Adrenal gland (tissue), 5 donors: Measurements from ENCODE around the gene RSPO4.

Experiments
- POLR2A ChIP-seq, 2 donors: fragments of 450-650 bp; IDR thresholded peaks; one replicate each; pipeline ENCODE4 v1.6.1; 2017; ENCODE audit warnings: antibody characterized with exemption in 2 of 2, mild to moderate bottlenecking in 2 of 2, moderate library complexity in 1 of 2
- TF ChIP-seq, protein P1 (sequence below), 6 experiments: fragments of 450-650 bp in 4 of 6; fragments of 200-600 bp in 2 of 6; sonication (generic) in 1 of 6; IDR thresholded peaks; 1 replicate in 5 of 6; 2 replicates in 1 of 6; pipeline versions ENCODE4 v1.5.1 to v1.8.0; 2016 to 2021; ENCODE audit warnings: antibody characterized with exemption in 6 of 6, mild to moderate bottlenecking in 2 of 6, moderate library complexity in 1 of 6
- donor health status: DM: no; HTN: no; CAD: no.

DNA sequence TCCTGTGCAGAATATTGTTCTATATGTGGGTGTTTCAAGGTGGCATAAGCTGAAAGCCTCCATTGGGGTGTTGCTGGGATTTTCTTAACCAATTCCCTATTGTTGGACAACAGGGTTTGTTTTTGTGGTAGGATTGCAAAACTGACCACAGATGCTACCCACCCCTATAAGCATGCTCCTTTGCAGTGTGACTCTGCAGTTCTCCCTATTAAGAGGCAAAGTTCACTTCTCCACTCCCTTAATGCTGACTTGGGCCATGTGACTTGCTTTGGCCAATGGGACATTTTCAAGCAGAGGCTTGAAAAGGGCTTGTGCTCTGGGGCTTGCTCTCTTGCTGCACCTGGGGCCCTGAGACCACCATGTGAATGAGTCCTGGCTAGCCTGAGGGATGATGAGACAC, 77.5 kb downstream of the RSPO4 start:
- TF ChIP-seq, protein P1, sequence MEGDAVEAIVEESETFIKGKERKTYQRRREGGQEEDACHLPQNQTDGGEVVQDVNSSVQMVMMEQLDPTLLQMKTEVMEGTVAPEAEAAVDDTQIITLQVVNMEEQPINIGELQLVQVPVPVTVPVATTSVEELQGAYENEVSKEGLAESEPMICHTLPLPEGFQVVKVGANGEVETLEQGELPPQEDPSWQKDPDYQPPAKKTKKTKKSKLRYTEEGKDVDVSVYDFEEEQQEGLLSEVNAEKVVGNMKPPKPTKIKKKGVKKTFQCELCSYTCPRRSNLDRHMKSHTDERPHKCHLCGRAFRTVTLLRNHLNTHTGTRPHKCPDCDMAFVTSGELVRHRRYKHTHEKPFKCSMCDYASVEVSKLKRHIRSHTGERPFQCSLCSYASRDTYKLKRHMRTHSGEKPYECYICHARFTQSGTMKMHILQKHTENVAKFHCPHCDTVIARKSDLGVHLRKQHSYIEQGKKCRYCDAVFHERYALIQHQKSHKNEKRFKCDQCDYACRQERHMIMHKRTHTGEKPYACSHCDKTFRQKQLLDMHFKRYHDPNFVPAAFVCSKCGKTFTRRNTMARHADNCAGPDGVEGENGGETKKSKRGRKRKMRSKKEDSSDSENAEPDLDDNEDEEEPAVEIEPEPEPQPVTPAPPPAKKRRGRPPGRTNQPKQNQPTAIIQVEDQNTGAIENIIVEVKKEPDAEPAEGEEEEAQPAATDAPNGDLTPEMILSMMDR (IDR thresholded peaks at IDR 0.05), result no peak
- no peak for TF ChIP-seq POLR2A (IDR thresholded peaks at IDR 0.05)
